IPS-NIHi11 (cell line): ENCODE measurements around the gene OOEP.
"Not testable (repeated sequence)": the region's sequence is repeated elsewhere in the genome, so short reads cannot be mapped to it uniquely, and the experiment has no call there.

Experiments used
- DNase-seq: peaks from one replicate; pipeline ENCODE4 v3.0.0; 2012; ENCODE audit warnings: mixed read lengths, low spot score

Gene OOEP

DNA sequence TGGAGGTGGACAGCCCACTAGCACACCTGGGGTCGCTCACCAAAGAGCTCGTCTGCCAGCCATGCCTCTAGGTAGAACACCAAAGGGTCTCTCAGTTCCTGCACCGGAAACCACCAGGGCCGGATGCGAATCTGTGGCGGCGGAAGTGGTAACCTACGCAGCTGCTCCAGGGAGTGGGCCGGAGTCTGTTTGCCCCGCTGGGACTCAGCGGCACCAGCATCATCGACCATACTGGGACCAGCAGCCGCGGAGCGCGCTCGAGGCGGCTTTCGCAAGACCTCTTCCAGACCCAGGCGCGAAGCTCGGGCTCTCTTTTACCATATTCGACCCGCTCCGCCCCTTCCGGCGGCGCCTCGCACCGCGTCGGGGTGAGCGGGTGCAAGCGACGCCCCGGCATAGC is at the start of gene OOEP:
OOEP (minus strand) TSS at position 335 of the 400 bp plus-strand sequence; CDS start at position 230, 105 bp downstream.
- DNase-seq, result no peak

DNA sequence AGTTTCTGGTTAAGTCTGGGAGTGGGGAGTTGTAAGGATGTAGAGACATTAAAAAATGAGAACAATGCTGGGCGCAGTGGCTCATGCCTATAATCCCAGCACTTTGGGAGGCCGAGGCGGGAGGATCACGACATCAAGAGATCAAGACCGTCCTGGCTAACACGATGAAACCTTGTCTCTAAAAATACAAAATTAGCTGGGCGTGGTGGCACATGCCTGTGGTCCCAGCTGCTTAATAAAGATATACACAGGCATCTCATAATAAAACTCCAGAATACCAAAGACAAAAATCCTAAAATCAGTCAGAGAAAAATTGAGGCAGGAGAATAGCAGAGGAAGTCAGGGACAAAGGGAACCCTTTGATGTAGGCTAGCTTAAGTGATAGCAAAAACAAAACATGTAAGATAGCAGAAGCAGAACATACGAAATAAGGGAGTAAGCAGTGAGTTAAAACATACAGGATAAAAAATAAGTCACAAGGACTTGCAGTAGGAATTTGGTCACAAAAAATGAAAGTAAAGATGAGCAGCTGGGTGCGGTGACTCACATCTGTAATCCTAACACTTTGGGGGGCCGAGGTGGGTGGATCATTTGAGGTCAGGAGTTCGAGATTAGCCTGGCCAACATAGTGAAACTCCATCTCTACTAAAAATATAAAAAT is 48.5 kb upstream of the OOEP start:
- DNase-seq, result no peak

DNA sequence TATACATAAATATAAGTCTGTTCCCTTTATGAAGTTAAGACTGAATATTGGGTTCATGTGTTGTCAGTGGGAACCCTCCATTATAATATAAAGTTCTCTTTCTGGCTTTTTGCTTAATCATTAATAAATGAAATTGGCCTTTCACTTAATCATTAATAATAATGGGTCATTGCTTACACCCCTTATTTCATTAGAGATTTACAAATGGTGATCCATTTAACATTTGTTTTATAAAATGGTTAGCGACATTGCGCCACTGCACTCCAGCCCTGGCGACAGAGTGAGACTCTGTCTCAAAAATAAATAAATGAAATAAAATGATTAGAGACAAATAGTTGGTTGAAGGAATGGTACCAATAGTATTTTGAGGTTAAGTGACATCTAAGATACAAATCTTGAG is 43.4 kb upstream of the OOEP start:
- DNase-seq, result no peak

DNA sequence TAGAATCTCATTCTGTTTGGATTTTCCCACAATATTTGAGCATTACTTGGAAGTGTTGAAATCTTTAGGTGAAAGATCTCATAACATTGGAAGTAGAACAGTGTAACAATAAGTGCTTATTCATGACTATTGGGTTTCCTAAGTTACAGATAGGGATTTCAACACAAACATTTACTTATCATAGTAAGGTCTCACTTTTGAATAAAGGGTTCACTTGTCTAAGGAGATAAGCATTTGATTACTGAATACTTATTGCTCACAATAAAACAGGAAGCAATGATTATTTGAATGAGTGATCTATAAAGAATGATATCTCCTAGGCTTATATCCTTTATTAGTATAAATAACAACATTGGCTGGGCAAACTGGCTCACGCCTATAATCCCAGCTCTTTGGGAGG is 39.7 kb upstream of the OOEP start:
- no peak for DNase-seq

DNA sequence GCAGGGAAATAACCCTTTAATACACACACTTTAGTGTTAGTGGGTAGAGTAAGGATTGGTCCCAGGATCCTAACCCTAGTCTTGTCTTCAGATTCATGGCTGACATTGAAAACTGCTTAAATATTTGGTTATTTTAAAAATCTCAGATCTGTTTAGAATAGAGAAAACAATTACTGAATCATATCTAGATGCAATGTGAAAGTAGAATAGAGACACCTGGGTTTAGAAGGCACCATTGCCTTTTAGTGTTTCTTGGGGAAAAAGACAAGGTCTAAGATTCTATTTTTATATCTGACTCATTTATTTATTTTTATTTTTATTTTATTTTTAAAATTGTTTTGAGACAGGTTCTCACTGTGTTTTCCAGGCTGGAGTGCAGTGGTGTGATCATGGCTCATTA is 31.0 kb upstream of the OOEP start:
- DNase-seq, result no peak

DNA sequence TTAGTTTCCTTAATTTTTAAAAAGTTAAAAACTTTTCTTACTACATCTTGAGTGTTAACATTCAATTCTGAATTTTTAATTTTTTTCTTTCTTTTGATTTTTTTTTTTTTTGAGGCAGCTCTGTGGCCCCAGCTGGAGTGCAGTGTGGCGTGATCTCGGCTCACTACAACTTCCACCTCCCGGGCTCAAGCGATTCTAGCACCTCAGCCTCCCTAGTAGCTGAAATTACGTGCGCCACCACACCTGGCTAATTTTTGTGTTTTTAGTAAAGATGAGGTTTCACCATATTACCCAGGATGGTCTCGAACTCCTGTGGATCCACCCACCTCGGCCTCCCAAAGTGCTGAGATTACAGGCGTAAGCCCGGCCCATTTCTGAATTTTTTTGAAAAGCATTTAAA is 26.2 kb upstream of the OOEP start:
- no peak for DNase-seq

DNA sequence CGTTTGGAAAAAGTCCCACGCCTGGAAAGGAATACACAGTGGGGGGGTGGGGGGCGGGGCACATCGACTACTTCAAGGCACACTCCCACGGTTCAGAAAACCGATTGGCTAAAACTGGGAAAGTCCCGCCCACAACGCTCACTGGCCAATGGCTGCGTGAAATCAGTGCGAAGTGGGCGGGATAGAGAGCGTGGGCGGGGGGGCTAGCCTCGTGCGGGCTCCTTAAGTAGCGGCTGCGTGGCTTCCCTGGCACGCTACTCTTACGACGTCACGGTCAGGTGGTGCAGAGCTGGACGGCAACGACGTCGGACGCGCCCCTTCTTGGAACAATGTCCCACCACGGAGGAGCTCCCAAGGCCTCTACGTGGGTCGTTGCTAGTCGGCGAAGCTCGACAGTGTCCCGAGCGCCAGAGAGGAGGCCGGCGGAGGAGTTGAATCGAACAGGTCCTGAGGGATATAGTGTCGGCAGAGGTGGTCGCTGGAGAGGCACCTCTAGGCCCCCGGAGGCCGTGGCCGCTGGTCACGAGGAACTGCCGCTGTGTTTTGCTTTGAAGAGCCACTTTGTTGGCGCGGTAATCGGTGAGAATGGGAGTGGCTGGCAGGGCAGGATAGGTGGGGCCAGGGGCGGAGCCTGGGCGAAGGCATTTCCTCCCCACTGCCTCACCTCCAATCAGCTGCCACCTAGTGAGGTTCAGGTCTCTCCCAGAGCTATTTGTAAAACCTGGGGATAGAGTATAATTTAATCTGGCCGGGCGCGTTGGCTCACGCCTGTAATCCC is 25.1 kb upstream of the OOEP start, which contains the start of gene DDX43:
DDX43 (plus strand) TSS at position 252 of the 778 bp plus-strand sequence; CDS start at position 330, 78 bp downstream.
- DNase-seq, result peak; percentile 63

DNA sequence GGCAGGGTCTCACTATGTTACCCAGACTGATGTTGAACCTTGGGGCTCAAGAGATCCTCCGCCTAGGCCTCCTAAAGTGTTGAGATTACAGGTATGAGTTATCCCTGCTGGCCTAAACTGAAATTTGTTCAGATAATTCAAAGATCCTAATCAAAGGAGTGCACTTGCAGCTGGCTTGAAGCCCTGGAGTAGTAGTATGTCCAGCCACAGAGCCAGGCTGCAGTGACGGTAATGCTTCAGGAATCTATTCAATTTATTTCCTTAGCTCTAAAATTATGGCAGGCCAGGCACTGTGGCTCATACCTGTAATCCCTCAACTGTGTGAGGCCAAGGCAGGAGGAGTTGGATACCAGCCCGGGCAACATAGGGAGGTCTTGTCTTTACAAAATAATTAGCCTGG is 23.6 kb upstream of the OOEP start:
- DNase-seq, result no peak

DNA sequence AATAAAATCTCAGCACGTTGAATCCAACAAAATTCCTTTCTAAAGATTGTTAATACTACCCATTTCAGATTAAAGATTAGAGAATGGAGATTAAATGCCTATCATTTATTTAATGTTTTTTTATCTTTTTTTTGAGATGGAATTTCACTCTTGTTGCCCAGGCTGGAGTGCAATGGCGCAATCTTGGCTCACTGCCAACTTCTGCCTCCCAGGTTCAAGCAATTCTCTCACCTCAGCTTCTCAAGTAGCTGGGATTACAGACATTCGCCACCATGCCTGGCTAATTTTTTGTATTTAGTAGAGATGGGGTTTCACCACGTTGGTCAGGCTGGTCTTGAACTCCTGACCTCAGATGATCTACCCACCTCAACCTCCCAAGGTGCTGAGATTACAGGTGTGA is 22.5 kb upstream of the OOEP start:
- not testable (repeated sequence) for DNase-seq

DNA sequence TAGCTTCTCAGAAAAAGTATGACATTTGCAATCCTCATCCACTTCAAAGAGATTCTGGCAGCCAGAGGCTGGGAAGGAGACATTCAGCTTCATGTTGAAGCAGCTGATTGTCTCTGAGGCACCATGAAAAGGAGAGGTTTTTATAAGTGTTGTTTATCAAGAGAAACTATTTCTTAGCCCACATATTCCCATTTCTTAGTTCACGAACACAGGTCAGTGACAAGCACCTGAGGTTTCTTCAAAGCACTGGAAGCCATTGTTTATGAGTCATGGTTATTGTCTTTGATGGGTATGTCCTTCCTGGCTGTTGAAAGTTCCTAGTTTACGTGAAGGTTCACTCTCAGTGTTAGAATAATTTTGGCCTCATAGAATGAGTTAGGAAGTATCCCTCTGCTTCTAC is 22.0 kb upstream of the OOEP start:
- DNase-seq, result no peak

DNA sequence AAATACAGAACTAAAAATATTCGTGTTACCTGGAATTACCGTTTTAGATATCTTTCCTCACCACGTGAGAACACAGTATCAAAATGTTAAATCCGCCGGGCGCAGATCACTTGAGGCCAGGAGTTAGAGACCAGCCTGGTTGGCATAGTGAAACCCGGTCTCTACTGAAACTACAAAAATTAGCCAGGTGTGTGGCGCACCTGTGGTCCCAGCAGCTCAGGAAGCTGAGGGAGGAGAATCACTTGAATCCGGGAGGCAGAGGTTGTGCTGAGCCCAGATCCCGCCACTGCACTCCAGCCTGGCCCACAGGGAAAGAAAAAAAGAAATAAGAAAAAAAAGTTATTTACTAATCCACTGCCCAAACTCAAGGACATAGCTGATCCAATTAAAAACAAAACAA is 20.2 kb upstream of the OOEP start:
- no peak for DNase-seq

DNA sequence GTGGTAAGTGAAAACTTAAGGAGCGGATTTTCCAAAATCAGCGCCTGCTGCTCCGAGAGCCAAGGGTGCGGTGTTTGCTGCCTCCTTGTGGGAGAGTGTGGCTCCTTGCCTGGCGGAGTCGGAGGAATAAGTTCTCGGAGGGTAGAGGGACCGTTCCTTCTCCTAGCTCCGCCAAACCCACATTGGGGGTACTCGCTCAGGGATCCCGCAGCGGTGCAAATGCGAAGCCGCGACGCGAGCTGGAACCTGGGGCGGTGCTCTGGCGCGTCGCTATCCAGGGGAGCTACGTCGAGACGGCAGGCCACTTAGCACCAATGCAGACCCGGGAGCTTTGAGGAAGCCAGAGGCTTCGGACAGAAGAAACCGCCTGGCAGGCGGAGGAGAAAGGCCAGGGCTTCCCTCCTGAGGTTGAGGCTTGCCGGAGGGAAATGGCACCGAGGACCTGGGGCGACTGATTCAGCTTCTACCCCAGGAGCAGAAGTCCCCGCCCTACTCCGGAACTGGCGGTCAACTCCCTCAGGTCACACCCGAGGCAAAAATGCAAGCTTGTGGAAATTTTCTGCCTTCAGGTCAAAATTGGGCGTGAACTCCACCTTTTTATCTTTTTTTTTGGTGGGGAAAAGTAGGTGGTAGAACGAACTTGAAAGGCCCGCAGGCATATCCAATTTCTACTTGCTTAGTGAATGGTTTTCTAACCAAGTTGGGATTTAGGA is 19.3 kb upstream of the OOEP start:
- DNase-seq, result peak; percentile 81

DNA sequence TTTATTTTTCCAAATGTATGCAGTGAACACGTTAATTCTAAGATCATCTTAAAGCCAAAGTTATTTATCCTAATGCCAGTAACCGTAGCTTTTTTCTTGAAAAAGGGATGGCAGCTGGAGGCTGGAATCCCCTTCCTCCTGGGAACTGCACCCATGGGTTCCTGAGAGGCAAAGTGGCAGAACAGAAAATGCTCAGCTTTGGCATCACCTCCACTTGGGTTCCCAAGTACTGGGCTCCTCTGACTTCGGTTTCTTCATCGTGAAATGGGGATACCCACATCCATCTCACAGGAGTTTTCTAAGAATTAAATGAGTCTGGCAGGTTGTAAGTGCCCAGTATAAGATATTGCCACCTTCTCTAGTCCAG is 18.7 kb upstream of the OOEP start:
- DNase-seq, result no peak

DNA sequence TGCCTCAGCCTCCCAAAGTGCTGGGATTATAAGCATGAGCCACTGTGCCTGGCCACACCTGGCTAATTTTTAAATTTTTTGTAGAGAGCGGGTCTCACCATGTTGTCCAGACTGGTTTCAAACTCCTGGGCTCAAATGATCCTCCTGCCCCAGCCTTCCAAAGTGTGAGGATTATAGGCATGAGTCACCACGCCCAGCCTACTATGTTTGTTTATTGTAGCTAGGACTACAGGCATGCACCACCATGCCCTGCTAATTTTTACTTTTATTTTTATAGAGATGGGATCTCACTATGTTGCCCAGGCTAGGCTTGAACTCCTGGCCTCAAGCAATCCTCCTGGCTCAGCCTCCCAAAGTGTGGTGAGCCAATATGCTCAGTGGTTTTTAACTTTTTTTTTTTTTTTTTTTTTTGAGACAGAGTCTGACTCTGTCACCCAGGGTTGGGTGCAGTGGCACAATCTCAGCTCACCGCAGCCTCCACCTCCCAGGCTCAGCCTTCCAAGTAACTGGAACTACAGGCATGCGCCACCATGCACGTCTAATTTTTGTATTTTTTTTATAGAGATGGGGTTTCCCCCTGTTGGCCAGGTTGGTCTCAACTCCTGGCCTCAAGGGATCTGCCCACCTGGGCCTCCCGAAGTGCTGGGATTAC is 12.9 kb upstream of the OOEP start:
- no peak for DNase-seq

DNA sequence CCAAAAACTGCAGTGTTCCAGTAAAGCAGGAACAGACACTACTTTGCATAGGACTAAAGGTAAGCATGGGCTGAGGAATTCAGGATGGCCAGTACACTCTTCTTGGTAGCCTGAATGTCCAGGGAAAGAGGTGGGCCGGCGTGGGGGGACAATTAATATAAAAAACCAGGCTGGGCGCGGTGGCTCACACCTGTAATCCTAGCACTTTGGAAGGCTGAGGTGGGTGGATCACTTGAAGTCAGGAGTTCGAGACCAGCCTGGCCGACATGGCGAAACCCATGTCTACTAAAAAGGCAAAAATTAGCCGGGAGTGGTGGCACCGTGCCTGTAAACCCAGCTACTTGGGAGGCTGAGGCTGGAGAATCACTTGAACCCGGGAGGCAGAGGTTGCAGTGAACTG is 11.8 kb upstream of the OOEP start:
- not testable (repeated sequence) for DNase-seq

DNA sequence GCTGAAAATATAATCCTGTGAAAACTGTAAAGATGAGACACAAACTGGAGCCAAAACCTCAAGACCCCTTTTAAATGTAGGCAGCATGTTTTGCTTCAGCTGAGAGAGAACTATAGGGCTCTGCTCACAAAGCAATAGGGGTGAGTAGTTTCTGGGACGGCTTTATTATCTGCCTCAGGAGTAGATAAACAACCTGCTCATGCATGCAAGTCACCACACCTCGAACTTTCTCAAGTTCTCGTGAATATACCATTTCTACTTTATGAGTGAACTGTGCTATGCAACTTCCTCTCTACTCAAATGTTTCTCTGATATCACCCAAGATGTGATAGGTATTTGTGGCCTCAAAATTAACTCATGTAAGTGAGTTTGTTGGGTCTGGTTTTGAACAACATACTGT is 7.5 kb upstream of the OOEP start:
- DNase-seq, result no peak

DNA sequence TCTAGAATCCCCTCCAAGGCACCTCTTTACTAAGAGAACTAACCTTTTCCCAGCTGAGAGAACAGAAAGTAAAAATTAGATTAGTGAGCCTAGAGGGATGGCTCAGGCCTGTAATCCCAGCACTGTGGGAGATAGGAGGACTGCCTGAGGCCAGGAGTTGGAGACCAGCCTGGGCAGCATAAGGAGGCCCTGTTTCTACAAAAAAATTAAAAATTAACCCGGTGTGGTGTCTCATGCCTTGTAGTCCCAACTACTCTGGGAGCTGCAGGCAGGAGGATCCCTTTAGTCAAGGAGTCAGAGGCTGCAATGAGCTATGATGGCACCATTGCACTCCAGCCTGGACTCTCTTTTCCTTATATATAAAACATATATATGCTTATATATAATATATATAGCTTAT is 5.5 kb upstream of the OOEP start:
- no peak for DNase-seq

DNA sequence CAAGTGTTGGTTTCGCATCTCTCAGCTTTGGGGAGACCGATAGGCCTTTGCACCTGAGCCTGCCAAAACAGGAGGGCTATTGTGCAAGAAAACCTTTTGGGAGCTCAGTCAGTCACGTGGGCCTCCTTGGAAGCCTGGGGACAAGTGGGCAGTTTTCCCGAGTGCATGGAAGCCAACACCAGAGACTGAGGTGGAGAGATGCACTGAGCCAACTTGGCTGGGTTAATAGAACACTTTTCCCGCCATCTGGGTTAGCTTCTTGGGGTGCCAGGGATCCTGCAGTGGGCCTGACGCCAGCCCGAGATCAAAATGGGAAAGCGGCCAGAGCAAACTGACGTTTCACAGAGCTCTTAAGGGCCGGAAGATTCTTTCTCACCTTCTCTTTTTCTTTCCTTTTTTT is 2.8 kb upstream of the OOEP start:
- no peak for DNase-seq

DNA sequence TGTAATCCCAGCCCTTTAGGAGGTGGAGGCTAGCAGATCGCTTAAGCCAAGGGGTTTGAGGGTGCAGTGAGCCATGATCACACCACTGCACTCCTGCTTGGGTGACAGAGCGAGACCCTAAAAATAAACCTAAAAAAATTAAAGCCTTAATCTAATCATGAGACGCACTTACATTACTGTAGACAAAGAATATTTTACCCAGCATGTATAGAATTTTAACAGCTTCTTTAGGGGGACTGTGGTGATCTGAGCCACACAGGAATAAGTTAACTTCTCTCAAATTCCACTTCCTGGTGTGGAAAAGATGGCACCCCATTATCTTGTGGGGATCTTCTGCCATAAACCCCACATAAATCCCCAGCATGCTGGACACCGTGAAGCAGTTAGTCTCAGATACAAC is 2.3 kb upstream of the OOEP start:
- DNase-seq, result no peak

DNA sequence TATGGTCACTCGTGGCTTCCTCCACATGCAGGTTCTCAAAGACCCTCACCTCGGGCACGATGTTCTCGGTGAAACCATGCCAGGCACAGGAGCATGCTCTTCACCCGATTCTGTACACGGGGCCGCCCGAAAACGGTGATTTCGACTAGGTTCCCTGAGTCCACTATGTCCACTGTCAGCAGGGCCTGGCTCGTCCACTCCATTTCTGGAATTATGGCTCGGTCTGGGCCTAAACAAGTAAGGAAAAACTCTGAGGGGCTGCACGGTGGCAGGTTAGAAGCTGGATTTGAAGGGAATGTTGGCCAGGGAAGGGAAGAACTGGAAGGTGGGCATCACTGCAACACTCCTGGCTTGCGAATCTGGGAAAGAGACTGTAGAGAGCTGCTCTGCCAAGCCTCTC is 540 bp downstream of the OOEP start:
- DNase-seq, result no peak

DNA sequence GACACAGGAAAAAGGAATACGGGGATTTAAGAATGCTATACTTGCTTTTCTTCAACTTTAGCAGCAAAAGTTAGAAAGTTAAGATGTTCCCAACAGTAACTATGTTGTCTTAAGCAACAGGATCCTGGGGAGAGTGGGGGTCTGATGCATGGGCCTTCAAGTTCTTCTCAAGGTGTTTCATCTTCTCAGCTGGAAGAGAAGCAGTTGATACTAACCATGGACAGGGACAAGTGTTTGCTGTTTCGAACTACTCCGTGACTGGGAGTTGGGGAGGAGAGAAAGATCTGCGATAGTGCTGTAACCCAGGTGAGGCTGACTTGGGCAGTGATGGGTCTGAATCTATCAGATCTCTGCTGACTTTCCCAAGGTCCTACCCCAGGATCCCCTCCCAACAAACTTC is 1.0 kb downstream of the OOEP start:
- no peak for DNase-seq

DNA sequence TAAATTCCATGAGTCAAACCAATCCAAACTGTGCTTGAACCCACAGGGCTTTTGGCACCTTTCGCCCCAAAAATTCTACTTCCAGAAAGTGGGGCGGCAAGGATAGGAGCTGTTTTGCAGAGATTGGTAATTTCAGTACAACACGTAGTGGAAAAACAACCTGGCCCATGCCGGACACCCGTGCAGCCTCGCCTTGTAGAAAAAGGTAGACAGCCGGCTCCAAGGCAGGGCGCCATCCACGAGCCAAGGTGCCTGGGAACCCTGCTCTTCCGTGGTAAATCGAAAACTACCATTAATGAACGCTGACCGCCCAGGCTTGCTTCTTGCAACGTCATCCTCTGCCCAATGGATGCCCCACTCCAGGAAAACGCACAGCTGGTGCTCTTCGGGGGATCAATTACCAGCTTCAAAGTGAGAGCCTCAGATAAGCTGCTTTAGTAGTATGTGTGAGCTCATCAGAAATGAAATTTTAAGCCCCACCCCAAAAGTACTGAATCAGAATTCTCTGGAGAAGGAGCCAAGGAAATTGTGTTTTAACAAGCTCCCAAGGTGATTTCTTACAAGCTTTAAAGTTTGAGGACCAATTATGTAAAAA is 1.8 kb downstream of the OOEP start:
- DNase-seq, result no peak
